Stomach (tissue), 9 donors: ENCODE results near the gene HOXB7. TPM values are rescaled to one million over a fixed set of nuclear protein-coding genes. Genes with fewer than 3 reads are reported as not detected.

Source experiments
- DNase-seq, 2 donors: peaks; one replicate each; pipeline versions ENCODE4 v3.0.0 to v3.0.0-alpha.2; 2013 to 2019
- H3K27ac ChIP-seq, 5 donors: fragments of 200-600 bp in 4 of 5; sonication (generic) in 4 of 5; one replicate each; pipeline ENCODE4 v1.5.1; 2013 to 2019; ENCODE audit warnings: mild to moderate bottlenecking in 1 of 5, moderate library complexity in 1 of 5
- H3K27me3 ChIP-seq, 3 donors: fragments of 200-600 bp; sonication (generic); one replicate each; pipeline ENCODE4 v1.5.1; 2017 to 2019; ENCODE audit warnings: mixed run types in 1 of 3
- H3K36me3 ChIP-seq, 4 donors: fragments of 200-600 bp; sonication (generic); 1 replicate in 3 of 4; 2 replicates in 1 of 4; pipeline ENCODE4 v1.5.1; 2016 to 2019
- H3K4me1 ChIP-seq, 4 donors: fragments of 200-600 bp; sonication (generic); one replicate each; pipeline ENCODE4 v1.5.1; 2016 to 2019
- H3K4me3 ChIP-seq, 4 donors: fragments of 200-600 bp; sonication (generic) in 3 of 4; one replicate each; pipeline ENCODE4 v1.5.1; 2016 to 2019; ENCODE audit warnings: mild to moderate bottlenecking in 1 of 4
- H3K9me3 ChIP-seq, 4 donors: fragments of 200-600 bp; sonication (generic); one replicate each; pipeline ENCODE4 v1.5.1; 2016 to 2019
- CTCF ChIP-seq, 7 experiments: fragments of 450-650 bp in 4 of 7; fragments of 200-600 bp in 3 of 7; sonication (generic) in 3 of 7; IDR thresholded peaks; one replicate each; pipeline ENCODE4 v1.5.1; 2016 to 2019; ENCODE audit warnings: antibody characterized with exemption in 7 of 7, control low read depth in 2 of 7, mild to moderate bottlenecking in 1 of 7
- EP300 ChIP-seq: sonication (generic); formaldehyde crosslinking; IDR thresholded peaks from one replicate; pipeline ENCODE4 v1.6.1; 2017; ENCODE audit warnings: antibody characterized with exemption
- POLR2A ChIP-seq, 4 donors: fragments of 450-650 bp; IDR thresholded peaks; one replicate each; pipeline ENCODE4 v1.6.1; 2016; ENCODE audit warnings: antibody characterized with exemption in 4 of 4, control low read depth in 2 of 4, mild to moderate bottlenecking in 1 of 4, moderate library complexity in 1 of 4
- POLR2AphosphoS5 ChIP-seq, 3 donors: sonication (generic); formaldehyde crosslinking; IDR thresholded peaks; one replicate each; pipeline ENCODE4 v1.6.1; 2016; ENCODE audit warnings: antibody characterized with exemption in 3 of 3
- WGBS, 5 donors: extraction: QIAGEN DNeasy Blood & Tissue Kit in 3 of 5; methylation state at CpG; one replicate each; pipeline versions ENCODE4 v1.1.5 to v1.1.7; 2013 to 2018; 5-methylcytosine and 5-hydroxymethylcytosine counted together
- intact Hi-C: fragments of 100-400 bp; cut with DNase I; formaldehyde crosslinking; loops from one replicate; pipeline ENCODE4 v1.15.1; 2023; ENCODE audit warnings: low total_unique reads
- polyA plus RNA-seq, 3 donors: library from polyadenylated mRNA; stranded (reverse); fragments of 200-250 nt; gene quantifications; one replicate each; pipeline ENCODE4 v1.2.3, GENCODE V29; 2013
- total RNA-seq, 5 donors: library from RNA; depleted of rRNA; stranded (reverse); fragments of >200 nt; gene quantifications; one replicate each; pipeline versions ENCODE4 v1.1.0 to v1.2.3, GENCODE V29; 2014 to 2016
- donor health status: healthy with polysubstance abuse.
- donor health status: Bipolar disorder and iron deficiency.
- donor health status: healthy.

The HOXB7 gene
- total and polyA plus RNA-seq, 8 donors = 1.0 to 16.5 (median 2.6) TPM

GRCh38 chr17:48628649-48629410 lies 18.0 kb upstream of the HOXB7 start:
- 19 to 28% (median 20%) methylated on average over 5 of the region's 5 CpGs for WGBS, 5 donors
- Histone ChIP-seq H3K27ac (no peak overlapping the region), H3K9me3 (no peaks in the 10 kb centered on the region), H3K4me1 (peaks cover 23 to 32% (median 26%) of the 10 kb centered on the region in 4 donors), H3K36me3 (no peaks in the 10 kb centered on the region), H3K4me3 (no peak overlapping the region), H3K27me3 (peaks cover 59 to 100% (median 99%) of the 10 kb centered on the region in 3 donors)
- DNase-seq = no peak
- TF ChIP-seq POLR2AphosphoS5 (IDR thresholded peaks at IDR 0.05) = no peak
- intact Hi-C loops = loop anchor here (10.0 kb wide), 1 partner anchor 294 kb away; no protein-coding TSS in a partner anchor

GRCh38 chr17:48627623-48628521 lies 17.1 kb upstream of the HOXB7 start:
- intact Hi-C loops = loop anchor here (10.0 kb wide), 1 partner anchor 293 kb away; no protein-coding TSS in a partner anchor
- 20 to 28% (median 24%) methylated on average over 27 of the region's 27 CpGs for WGBS, 5 donors
- TF ChIP-seq CTCF (IDR thresholded peaks at IDR 0.05) (no peak), POLR2A (IDR thresholded peaks at IDR 0.05) (no peak), POLR2AphosphoS5 (IDR thresholded peaks at IDR 0.05) (no peak), EP300 (no peak)
- H3K36me3 ChIP-seq = no peaks in the 10 kb centered on the region
- no peak overlapping the region for H3K4me3 ChIP-seq
- H3K9me3 ChIP-seq = no peaks in the 10 kb centered on the region
- peaks cover 56 to 100% (median 99%) of the 10 kb centered on the region in 3 donors for H3K27me3 ChIP-seq
- H3K4me1 ChIP-seq = peaks cover 23 to 27% (median 23%) of the 10 kb centered on the region in 4 donors
- no peak overlapping the region for H3K27ac ChIP-seq
- no peak for DNase-seq

- Histone ChIP-seq H3K4me1 (peaks cover 23 to 27% (median 23%) of the 10 kb centered on the region in 4 donors), H3K36me3 (no peaks in the 10 kb centered on the region), H3K4me3 (no peak overlapping the region), H3K27me3 (peaks cover 56 to 100% (median 99%) of the 10 kb centered on the region in 3 donors), H3K27ac (no peak overlapping the region), H3K9me3 (no peaks in the 10 kb centered on the region)
- 15 to 20% (median 17%) methylated on average over 5 of the region's 5 CpGs for WGBS, 5 donors
- DNase-seq = no peak
- TF ChIP-seq EP300 (no peak), CTCF (IDR thresholded peaks at IDR 0.05) (no peak)
- intact Hi-C loops = loop anchor here (10.0 kb wide), 1 partner anchor 292 kb away; no protein-coding TSS in a partner anchor
Measured at GRCh38 chr17:48627118-48627597, 16.3 kb upstream of the HOXB7 start.

GRCh38 chr17:48626245-48627117 lies 15.7 kb upstream of the HOXB7 start, which contains the start of gene HOXB9:
Gene HOXB9, minus strand, starts transcription at chr17:48626358. Its CDS starts 89 bp downstream, at chr17:48626269.
- Histone ChIP-seq H3K9me3 (no peaks in the 10 kb centered on the region), H3K27me3 (peaks cover 53 to 100% (median 99%) of the 10 kb centered on the region in 3 donors), H3K27ac (peak within 1 kb of the TSS in 1 of 5 donors; percentile 23), H3K36me3 (no peaks in the 10 kb centered on the region), H3K4me3 (peak within 1 kb of the TSS; percentile 32 to 58 (median 40)), H3K4me1 (peaks cover 23 to 27% (median 23%) of the 10 kb centered on the region in 4 donors)
- TF ChIP-seq CTCF (IDR thresholded peaks at IDR 0.05) = no peak
- no peak for TF ChIP-seq EP300
- no peak for TF ChIP-seq POLR2A (IDR thresholded peaks at IDR 0.05)
- TF ChIP-seq POLR2AphosphoS5 (IDR thresholded peaks at IDR 0.05) = no peak
- DNase-seq = peak in 1 of 2 donors; percentile 68
- WGBS, 5 donors = 2 to 8% (median 3%) methylated on average over 28 to 50 of the region's 50 CpGs
- intact Hi-C loops = loop anchor here (10.0 kb wide), 1 partner anchor 292 kb away; no protein-coding TSS in a partner anchor
